GM12801 (cell line): ENCODE data around the gene ACOX3.

Source experiments
- TF ChIP-seq, protein P1 (sequence below): IDR thresholded peaks from one replicate; pipeline ENCODE4 v1.5.1; 2011; ENCODE audit warnings: control low read depth; ENCODE audit not compliant: insufficient read length; ENCODE audit errors: extremely low read depth

ACOX3 gene

DNA sequence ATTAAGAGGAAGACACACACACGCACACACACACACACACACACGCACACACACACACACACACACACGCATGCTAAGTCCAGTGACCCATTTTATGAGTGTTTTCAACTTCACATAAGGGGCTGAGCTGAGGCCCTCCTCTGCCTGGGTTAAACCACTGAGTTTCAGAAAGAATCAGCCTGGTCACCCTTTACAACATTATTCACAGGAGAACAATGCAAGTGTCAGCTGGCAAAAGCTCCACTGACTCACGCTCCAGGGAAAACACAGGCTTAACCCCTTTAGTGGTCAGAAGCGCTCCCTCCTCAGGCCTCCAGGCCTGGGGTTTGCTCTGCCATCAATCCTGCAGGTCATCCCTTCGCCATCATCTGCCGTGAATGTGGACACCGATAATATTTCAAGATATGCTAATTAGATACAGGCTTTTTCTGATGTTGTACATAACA, 46.9 kb downstream of the ACOX3 start:
- TF ChIP-seq, protein P1, sequence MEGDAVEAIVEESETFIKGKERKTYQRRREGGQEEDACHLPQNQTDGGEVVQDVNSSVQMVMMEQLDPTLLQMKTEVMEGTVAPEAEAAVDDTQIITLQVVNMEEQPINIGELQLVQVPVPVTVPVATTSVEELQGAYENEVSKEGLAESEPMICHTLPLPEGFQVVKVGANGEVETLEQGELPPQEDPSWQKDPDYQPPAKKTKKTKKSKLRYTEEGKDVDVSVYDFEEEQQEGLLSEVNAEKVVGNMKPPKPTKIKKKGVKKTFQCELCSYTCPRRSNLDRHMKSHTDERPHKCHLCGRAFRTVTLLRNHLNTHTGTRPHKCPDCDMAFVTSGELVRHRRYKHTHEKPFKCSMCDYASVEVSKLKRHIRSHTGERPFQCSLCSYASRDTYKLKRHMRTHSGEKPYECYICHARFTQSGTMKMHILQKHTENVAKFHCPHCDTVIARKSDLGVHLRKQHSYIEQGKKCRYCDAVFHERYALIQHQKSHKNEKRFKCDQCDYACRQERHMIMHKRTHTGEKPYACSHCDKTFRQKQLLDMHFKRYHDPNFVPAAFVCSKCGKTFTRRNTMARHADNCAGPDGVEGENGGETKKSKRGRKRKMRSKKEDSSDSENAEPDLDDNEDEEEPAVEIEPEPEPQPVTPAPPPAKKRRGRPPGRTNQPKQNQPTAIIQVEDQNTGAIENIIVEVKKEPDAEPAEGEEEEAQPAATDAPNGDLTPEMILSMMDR, result no peak

DNA sequence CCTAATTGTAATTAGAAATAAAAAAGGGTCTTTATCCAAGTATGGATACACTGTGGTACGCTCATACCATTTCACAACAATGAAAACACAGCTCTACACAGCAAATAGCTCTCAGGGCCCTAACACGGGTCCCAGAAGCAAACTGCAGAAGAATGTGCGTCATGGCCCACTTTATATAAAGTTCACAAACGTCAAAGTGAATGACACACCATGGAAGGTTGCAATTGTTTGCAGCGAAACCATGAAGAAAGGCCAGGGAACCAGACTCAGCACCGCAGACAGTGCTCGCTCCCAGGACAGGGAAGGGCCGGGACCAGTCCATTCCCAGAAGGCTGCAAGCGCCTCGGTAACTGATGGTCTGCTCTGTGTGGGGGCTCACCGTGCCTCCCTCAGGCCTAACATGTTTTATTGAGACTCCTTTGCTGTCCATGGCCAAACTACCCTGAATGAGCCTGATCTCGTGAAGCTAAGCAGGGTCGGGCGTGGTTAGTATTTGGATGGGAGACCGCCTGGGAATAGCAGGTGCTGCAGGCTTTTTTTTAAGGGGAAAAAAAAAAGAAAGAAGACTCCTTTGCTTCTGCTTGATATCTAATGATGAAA, 47.8 kb downstream of the ACOX3 start:
- TF ChIP-seq, protein P1, result no peak

DNA sequence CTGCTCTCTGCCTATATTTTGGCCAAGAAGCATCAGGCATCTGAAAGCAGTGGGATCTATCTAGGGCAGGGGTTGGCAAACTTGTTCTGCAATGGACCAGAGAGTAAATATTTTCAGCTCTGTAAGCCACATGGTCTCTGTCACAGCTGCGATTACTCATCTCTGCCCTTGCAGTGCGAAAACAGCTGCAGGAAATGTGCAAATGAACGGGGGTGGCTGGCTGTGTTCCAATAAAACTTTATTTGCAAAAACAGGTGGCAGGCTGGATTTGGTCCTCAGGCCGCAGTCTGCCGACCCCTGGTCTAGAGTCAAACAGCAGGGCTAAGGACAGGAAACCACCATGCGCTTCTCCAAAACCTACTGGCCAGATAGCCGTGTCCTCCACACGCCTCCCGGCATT, 48.6 kb downstream of the ACOX3 start:
- TF ChIP-seq, protein P1, result no peak

DNA sequence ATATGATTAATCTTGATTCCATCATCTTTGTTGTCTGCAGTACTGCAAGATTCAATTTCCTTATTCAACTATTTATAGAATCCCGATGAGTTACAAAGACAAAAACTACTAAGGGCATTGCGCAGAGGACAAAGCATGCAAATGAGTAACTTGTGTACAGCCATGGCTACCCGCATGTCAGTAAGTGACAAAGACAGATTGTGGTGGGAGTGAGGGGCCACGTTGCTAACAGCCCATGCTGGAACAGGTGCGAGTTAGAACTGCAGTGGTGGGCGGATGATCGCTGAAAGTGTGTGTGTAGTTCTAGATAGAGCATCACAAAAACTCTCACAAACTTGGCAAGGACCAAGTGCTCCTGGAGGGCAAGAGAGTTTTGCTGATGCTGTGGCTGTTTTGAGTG, 49.5 kb downstream of the ACOX3 start:
- TF ChIP-seq, protein P1, result no peak

DNA sequence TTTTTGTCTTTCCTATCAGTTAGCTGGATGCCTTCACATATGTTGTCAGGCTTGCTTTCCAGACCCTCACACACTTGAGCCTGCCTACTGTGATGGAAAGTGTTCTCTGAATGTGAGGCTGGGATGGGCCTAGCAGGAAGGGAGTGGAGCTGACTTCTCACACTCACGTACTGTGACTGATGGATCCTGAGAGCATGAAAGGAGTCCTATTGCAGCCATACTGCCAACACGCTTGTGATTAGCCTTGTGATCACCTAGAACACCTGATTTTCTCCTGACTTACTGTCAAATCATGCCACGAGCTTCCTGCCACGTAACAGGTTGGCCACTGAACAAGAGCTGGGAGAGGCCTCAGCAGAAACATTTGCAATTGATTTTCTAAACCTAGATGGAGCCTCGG, 49.9 kb downstream of the ACOX3 start:
- TF ChIP-seq, protein P1, result no peak

DNA sequence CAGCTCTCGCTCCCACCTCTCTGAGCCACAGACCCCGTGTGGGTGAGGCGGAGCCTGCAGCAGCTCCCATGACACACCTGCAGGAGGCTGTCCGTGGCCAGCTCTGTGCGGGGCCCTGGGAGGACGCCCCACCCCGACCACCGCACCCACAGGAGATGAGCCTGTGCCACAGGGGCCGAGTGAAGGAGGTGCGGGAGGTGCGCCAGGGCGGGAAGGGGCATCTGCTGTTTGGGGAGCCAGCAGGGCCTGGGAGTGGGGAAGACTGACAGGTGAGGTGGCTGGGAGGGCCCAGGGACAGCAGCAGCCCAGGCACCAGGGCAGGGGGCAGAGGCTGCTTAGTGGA, 52.0 kb downstream of the ACOX3 start:
- TF ChIP-seq, protein P1, result no peak

DNA sequence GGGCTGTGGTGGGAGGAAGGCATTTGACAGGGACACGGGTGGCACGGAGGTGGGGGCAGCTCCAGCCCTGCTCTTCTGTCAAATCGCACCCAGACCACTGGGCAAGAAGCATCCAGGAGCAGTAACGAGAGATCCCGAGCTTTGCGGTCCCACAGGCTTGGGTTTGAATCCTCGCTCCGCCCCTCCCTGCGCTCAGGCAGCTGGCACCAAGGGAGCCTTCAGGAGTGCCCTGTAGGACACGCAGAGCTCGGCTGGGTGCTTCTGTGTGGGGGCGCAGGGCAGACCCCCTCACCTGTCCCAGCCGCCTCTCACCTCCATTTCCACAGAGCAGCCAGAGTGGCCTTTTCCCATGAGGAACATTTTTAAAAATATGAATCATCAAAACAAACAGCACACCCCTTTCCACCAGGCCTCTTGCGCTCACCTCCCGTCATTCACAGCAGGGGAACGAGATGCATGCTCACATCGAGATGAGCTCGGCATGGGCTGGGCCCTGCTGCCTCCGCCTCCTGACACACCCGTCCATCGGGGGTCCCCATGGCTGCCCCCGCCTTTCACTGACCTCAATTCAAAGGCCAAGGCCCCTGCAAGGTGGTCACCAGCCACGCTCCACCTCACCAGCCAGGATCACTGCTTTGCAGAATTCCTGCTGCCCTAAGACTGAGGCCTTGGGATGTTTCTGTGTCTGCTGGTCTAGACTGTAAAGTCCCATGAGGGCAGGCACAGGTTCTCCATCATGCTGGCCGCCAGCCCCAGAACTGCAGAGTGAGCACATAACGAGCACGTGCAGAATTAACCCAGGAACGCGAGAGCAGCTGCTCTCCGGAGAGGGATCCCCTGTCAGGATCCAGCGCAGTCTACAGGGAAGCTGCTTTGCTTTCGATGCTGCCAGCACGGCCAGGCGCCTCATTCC, 52.7 kb downstream of the ACOX3 start:
- TF ChIP-seq, protein P1, result no peak
